T-helper 2 cell treated with Interferon-gamma antibody and Interleukin-4, amounts not matched to agents 5 μg/mL and 100 μg/mL, for 36 hours (primary cell): Measurements from ENCODE around the gene LMOD1.

ENCODE experiments used
- DNase-seq: peaks from one replicate; pipeline ENCODE4 v3.0.0; 2021; ENCODE audit warnings: low spot score
- H3K27ac Mint-ChIP-seq: one replicate; pipeline ENCODE4 v1.8.0; 2021; ENCODE audit warnings: mild to moderate bottlenecking, mixed read lengths
- H3K27me3 Mint-ChIP-seq: one replicate; pipeline ENCODE4 v1.8.0; 2021; ENCODE audit warnings: low read depth, mixed read lengths
- H3K36me3 Mint-ChIP-seq: one replicate; pipeline ENCODE4 v1.8.0; 2021; ENCODE audit warnings: low read depth, mixed read lengths
- H3K4me1 Mint-ChIP-seq: one replicate; pipeline ENCODE4 v1.8.0; 2021; ENCODE audit warnings: low read depth, mixed read lengths
- H3K4me3 Mint-ChIP-seq: one replicate; pipeline ENCODE4 v1.8.0; 2022; ENCODE audit warnings: mild to moderate bottlenecking, moderate library complexity, mixed read lengths
- H3K9me3 Mint-ChIP-seq: one replicate; pipeline ENCODE4 v1.8.0; 2021; ENCODE audit warnings: mixed read lengths

The LMOD1 gene

DNA sequence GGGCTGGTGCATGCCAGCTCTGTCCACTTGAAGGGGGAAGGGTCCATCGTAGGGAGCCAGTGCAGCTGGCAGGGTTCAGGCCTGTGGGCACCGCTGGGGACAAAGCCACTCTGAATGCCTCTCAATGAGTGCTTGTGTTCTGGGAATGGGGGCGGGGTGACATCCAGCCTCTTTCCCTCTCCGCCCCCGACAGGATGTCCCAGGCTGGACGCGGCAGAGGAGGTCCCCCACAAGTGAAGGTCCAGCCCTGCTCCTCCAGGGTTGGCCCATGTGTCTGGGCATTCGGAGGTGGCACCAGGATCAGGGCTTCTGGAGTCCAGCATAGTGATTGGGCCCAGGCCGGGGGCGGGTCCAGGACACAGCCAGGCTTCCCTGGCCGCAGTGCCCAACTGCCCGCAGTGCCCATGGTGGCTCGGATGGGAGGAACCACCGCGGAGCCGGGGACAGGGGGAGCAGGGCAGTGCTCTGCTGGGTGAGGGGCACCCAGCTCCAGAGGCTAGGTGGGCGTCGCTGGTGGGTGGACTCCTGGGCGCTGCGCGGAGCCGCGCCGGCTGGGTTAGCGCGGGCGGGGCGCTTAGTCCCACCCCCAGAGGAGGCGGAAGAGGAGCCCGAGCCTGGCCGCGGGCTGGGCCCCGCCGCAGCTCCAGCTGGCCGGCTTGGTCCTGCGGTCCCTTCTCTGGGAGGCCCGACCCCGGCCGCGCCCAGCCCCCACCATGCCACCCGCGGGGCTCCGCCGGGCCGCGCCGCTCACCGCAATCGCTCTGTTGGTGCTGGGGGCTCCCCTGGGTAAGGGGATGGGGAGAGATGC lies 57.9 kb downstream of the LMOD1 start, which contains the start of gene SHISA4:
Gene SHISA4 (plus strand): TSS at position 617 of the 808 bp plus-strand sequence. CDS start 97 bp downstream, at position 714.
- H3K36me3 Mint-ChIP-seq, result peaks cover 1% of the 10 kb centered on the region
- H3K9me3 Mint-ChIP-seq, result no peaks in the 10 kb centered on the region
- peaks cover 49% of the 10 kb centered on the region for H3K27me3 Mint-ChIP-seq
- no peak within 1 kb of the TSS for H3K27ac Mint-ChIP-seq
- no peak for DNase-seq
- peak within 1 kb of the TSS; percentile 49 for H3K4me3 Mint-ChIP-seq
- H3K4me1 Mint-ChIP-seq, result peaks cover 1% of the 10 kb centered on the region

DNA sequence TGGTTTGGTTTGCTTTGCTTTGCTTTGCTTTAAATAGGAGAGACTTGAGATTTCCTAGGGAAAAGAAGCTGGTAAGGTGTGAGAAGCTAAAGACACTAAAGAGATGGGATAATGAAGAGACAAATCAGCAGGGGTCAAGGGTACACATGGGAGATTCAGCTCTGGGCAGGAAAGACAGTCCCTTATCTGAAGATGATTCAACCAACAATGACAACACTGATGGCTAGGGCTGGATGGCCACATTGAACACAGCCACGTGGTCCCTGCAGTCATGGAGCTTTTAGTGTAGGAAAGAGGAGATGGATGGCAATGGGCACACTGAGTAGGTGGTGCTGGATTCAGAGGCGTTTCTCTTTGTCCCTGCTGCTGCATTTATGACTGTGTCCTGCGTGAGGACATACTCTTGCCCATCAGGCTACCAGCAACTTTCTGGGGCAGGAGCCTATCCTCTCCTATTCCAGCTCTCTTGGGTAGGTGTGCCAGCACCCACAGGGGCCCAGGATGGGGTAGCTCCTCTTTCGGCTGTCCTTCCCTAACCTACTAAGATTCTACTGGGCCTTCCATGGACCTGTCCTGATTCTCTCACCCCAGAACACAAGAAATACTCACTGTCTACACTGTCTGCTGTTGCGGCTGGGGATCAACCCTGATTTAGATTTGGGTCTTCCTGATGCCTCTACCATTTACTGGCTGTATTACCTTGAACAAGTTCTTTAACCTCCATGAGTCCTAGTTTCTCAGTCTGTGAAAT lies 59.1 kb downstream of the LMOD1 start:
- H3K4me3 Mint-ChIP-seq, result no peak overlapping the region
- no peak overlapping the region for H3K27ac Mint-ChIP-seq
- no peak for DNase-seq
- peaks cover 45% of the 10 kb centered on the region for H3K27me3 Mint-ChIP-seq
- H3K36me3 Mint-ChIP-seq, result peaks cover 1% of the 10 kb centered on the region
- H3K9me3 Mint-ChIP-seq, result no peaks in the 10 kb centered on the region
- peaks cover 3% of the 10 kb centered on the region for H3K4me1 Mint-ChIP-seq

DNA sequence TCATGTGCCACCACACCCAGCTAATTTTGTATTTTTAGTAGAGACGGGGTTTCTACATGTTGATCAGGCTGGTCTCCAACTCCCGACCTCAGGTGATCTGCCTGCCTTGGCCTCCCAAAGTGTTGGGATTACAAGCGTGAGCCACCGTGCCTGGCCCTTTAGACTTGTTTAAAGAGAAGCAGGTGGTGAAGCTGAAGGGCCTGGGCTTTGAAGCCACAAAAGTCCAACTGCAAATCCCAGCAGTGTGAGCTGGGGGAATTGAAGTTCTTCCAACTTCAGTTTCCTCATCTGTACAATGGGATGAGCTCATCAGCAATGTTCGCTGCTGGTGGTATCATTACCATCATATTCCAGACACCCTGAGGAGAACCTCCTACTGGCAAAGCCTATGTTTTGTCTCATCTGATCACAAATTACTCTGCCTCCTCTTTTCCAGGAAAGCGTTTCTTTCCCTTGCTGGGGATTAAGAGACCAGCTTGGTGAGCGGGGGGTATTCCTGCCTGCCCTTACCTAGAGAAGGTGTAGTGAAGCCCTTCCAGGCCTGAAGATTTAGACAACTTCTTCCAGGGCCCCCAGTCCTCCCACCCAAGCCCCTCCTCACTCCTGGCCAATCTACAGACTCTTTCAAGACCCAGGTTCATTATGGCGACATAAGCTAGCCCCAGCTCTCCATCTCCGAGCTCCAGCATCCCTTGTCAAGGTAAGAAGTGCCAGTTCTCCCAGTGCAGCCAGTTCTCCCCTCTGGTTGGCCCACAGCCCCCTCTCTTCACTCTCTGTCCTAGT lies 60.1 kb downstream of the LMOD1 start:
- Mint-ChIP-seq H3K36me3 (peaks cover 1% of the 10 kb centered on the region), H3K27ac (no peak overlapping the region), H3K4me1 (peaks cover 5% of the 10 kb centered on the region), H3K4me3 (no peak overlapping the region), H3K27me3 (peaks cover 40% of the 10 kb centered on the region), H3K9me3 (no peaks in the 10 kb centered on the region)
- no peak for DNase-seq

DNA sequence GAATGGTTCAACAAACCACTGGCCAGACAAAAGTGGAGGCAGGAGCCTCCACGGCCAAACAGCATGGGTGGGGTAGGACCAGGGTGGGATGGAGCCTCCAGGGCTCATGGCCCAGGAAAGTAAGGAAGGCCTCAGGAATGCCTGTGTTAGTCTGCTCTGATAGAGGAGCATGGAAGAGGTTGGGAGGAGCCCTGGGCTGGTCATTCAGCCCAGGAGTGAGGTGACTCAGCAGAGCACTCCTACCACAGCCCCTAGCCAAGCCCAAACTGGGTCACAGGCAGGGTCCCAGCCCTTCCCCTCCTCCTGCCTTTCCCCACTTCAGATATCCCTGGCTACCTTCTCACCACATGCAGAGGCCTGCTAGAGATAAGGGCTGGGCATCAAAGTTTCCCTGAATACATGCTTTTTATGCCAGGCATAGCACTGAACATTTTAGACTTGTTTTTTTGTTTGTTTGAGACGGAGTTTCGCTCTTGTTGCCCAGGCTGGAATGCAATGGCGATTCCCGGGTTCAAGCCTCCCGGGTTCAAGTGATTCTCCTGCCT lies 60.7 kb downstream of the LMOD1 start:
- DNase-seq, result no peak
- no peak overlapping the region for H3K4me3 Mint-ChIP-seq
- peaks cover 5% of the 10 kb centered on the region for H3K4me1 Mint-ChIP-seq
- H3K36me3 Mint-ChIP-seq, result peaks cover 1% of the 10 kb centered on the region
- H3K9me3 Mint-ChIP-seq, result no peaks in the 10 kb centered on the region
- H3K27me3 Mint-ChIP-seq, result peaks cover 36% of the 10 kb centered on the region
- no peak overlapping the region for H3K27ac Mint-ChIP-seq

DNA sequence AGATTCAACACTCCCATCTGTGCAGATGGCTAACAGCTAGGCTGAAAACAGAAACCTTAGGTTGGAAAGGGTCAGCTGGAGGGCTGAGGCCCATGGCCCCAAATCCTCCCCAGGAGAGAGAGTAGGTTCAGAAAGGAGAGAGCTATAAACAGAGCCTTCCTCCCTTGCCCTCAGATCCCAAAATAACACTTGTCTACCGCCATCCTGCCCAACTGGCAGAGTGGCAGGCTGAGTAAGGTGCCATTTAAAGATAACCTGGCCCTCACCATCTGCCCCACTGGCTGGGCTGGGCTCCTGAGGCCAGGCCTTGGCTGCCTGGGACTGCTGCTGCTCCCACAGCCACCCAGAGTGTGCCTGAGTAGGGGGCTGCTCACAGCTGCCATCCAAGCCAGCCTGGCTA lies 61.9 kb downstream of the LMOD1 start:
- peaks cover under 1% of the 10 kb centered on the region for H3K36me3 Mint-ChIP-seq
- H3K4me3 Mint-ChIP-seq, result no peak overlapping the region
- H3K4me1 Mint-ChIP-seq, result peaks cover 5% of the 10 kb centered on the region
- peaks cover 26% of the 10 kb centered on the region for H3K27me3 Mint-ChIP-seq
- no peak overlapping the region for H3K27ac Mint-ChIP-seq
- no peak for DNase-seq
- no peaks in the 10 kb centered on the region for H3K9me3 Mint-ChIP-seq

DNA sequence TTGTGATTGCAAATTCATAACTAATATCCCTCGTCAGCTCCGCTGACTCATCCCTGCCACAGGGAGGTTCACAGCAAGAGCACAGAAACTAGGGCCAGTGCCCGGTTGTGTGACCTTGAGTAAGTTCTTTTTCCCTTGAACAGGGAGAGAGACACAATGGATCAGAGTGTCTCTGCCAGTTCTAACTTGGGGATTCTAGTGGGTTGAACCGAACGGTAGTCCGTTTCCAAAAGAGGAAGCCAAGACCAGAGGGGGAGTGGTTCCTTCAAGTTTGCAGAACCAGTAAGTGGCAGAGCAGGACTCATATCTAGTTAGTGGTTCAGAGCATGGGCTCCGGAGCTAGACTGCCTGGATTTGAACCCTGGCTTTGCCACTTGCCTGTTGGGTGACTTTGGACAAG lies 62.6 kb downstream of the LMOD1 start:
- peaks cover 3% of the 10 kb centered on the region for H3K36me3 Mint-ChIP-seq
- no peak overlapping the region for H3K27ac Mint-ChIP-seq
- H3K27me3 Mint-ChIP-seq, result peaks cover 23% of the 10 kb centered on the region
- no peaks in the 10 kb centered on the region for H3K9me3 Mint-ChIP-seq
- peaks cover 5% of the 10 kb centered on the region for H3K4me1 Mint-ChIP-seq
- no peak for DNase-seq
- no peak overlapping the region for H3K4me3 Mint-ChIP-seq

DNA sequence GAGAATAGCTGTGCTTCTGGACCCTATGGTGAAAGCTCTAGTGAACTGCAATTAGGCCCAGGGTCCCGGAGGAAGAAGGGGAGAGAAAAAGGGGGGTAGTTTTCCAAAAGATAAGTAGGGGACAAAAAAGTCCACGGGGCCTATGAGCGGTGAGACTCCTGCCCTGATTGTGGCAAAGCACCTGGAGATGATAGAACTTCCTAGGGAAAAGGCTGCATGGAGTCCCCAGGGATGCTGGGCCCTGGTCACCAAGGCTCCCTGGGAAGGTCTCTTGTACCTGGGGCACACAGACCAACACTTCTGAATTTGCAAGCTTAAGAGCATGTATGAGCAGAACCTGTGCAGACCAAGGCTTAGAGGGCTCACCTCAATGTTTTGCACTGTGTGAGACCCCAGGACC lies 63.1 kb downstream of the LMOD1 start:
- no peak overlapping the region for H3K27ac Mint-ChIP-seq
- no peaks in the 10 kb centered on the region for H3K9me3 Mint-ChIP-seq
- H3K4me3 Mint-ChIP-seq, result no peak overlapping the region
- H3K36me3 Mint-ChIP-seq, result peaks cover 3% of the 10 kb centered on the region
- DNase-seq, result no peak
- H3K4me1 Mint-ChIP-seq, result peaks cover 5% of the 10 kb centered on the region
- H3K27me3 Mint-ChIP-seq, result peaks cover 21% of the 10 kb centered on the region

DNA sequence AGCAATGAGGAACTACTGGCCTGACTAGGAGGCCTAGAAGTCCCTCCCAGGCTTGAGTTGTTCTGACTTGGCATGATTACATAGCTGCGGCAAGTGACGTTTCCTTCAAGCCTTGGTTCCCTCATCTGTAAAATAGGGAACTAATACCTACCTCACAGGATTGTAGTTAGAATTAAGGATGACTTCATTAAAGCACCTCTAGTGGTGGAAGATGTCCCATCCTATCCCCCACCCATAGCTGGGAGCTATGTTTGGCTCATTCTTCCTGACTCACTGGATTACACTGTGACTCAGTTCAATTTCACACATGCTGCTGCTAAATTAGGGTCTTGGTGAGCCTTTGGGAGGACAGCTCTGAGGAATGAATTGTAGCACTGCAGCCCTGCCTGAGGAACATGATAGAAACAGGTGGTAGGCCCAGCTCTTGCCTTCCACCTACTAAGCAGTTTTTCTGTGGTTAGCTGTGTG lies 63.6 kb downstream of the LMOD1 start:
- H3K4me3 Mint-ChIP-seq, result no peak overlapping the region
- peaks cover 6% of the 10 kb centered on the region for H3K36me3 Mint-ChIP-seq
- no peaks in the 10 kb centered on the region for H3K9me3 Mint-ChIP-seq
- no peak for DNase-seq
- H3K4me1 Mint-ChIP-seq, result peaks cover 5% of the 10 kb centered on the region
- peaks cover 15% of the 10 kb centered on the region for H3K27me3 Mint-ChIP-seq
- no peak overlapping the region for H3K27ac Mint-ChIP-seq

DNA sequence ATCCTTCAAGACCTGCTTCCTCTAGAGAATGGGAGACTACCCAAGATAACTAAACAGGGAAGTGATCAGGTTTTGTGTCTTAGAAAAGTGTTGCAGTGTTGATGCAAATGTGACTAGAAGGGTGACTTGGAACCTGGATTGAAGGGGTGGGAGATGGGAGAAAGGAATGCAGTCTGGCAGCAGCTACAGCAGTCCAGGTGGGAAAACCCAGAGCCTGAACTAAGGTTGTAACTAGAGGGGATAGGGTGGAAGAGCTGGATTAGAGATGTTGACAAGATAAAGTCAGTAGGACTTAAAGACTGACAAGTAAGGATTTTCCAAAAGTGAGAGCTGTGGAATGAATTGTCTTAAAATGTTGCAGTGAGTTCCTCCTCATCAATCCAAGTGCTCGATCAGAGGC lies 64.7 kb downstream of the LMOD1 start:
- H3K27me3 Mint-ChIP-seq, result peaks cover 6% of the 10 kb centered on the region
- H3K4me3 Mint-ChIP-seq, result no peak overlapping the region
- H3K4me1 Mint-ChIP-seq, result peaks cover 5% of the 10 kb centered on the region

DNA sequence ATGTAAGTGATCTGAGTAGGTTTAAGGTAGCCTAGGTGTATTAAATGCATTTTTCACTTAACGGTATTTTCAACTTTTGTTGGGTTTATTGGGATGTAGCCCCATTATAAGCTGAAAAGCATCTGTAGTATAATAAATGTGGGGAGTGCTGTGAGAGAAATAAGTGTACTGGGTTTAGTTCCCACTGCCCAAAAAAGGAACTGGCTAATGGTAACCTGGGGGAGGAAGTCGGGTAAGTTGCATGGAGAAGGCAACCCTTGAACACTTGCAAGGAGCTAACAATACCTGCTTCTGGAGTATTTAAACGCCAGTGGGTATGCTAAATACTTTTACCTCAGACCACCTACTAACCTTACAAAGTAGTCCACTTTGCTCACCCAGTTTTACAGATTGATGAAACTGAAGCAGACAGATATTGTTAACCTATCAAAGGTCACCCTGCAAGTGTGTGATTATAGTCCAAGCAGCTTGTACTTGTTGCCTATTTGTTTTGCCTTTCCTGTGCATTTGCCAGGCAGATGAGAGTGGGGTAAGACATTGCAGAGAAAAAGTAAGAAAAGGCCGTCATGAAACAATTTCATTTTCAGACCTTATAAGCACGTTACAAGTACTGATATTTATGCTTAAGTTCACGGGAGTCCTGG lies 65.3 kb downstream of the LMOD1 start:
- H3K9me3 Mint-ChIP-seq, result no peaks in the 10 kb centered on the region
- peaks cover 5% of the 10 kb centered on the region for H3K27me3 Mint-ChIP-seq
- DNase-seq, result no peak
- peaks cover 5% of the 10 kb centered on the region for H3K4me1 Mint-ChIP-seq
- no peak overlapping the region for H3K27ac Mint-ChIP-seq
- H3K4me3 Mint-ChIP-seq, result no peak overlapping the region
- H3K36me3 Mint-ChIP-seq, result peaks cover 15% of the 10 kb centered on the region

More for the DNA sequence above, 64.7 kb downstream of the LMOD1 start:
- Mint-ChIP-seq H3K27ac (no peak overlapping the region), H3K36me3 (peaks cover 11% of the 10 kb centered on the region), H3K9me3 (no peaks in the 10 kb centered on the region)
- no peak for DNase-seq

DNA sequence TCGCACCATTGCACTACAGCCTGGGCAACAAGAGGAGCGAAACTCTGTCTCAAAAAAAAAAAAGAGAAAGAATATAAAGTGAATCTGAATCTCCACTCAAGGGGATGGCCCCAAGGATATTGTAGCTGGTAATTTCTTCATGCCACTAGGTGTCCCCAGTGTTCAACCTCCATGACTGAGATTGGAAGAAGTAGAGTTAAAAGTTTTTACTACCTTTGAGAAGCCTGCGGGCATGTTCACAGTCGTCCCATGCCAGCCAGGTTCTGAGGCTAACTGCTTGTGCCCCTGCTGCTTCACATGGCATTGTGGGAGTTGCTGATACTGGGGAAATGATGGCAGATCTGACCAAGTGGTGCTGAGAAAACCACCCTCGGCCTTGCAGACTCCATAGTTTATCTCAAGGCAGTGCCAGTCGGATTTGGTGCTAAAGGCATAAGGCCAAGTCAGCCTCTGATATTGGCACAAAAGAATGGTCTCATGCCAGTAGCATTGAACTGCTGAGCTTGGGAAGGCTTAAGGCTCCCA lies 68.4 kb downstream of the LMOD1 start:
- Mint-ChIP-seq H3K27me3 (no peaks in the 10 kb centered on the region), H3K9me3 (no peaks in the 10 kb centered on the region), H3K4me3 (no peak overlapping the region), H3K36me3 (peaks cover 31% of the 10 kb centered on the region), H3K4me1 (peaks cover 2% of the 10 kb centered on the region), H3K27ac (no peak overlapping the region)
- no peak for DNase-seq

DNA sequence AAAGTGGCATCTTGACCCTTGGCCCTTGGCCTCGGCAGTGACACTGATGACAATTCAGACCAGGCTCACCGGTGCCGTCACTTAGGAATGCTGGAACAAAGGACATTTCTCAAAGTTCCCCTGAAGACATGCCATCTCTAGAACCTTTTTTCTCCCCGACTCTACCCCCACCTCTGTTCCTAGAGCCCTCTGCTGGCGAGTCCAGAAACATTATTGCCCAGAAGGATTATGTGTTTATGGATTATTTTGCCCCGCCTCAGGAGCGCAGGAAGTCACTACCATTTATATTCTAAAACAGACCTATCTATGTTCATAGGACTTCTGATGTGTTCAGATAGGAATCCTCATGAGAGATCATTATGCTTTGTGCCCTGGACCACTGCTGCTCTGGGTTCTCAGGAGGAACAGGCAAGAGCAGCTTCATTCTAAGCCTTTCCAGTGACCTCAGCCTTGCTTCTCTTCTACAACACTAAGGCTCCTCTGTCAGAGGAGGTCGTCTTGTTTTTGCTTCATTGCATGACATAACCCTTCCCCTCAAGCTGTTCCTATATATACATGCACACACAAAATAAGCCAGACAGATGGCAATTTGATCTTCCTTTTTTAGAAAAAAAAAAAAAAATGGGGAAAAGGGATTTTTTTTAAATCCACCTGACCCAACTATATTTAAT lies 70.1 kb downstream of the LMOD1 start:
- Mint-ChIP-seq H3K36me3 (peaks cover 45% of the 10 kb centered on the region), H3K9me3 (no peaks in the 10 kb centered on the region), H3K4me1 (no peaks in the 10 kb centered on the region), H3K27ac (no peak overlapping the region), H3K4me3 (no peak overlapping the region), H3K27me3 (no peaks in the 10 kb centered on the region)
- no peak for DNase-seq

DNA sequence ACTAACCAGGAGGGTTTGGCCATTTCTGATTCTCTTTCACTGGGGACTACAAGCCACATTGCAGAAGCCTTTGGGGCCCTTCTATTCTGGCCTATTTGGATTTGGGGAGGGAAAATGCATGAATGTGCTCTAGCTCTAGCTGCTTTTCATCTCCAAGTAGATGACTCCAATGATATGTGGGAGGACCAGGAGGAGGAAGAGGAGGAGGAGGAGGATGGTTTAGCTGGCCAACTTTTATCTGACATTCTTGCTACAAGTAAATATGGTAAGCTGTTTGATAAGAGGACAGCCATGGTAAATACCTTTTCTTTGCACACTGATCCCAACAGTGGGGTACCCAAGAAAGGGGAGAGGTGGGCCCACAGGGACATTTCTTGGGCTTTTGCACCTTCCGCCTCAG lies 71.7 kb downstream of the LMOD1 start:
- H3K27ac Mint-ChIP-seq, result no peak overlapping the region

More for the DNA sequence above, 71.7 kb downstream of the LMOD1 start:
- DNase-seq, result no peak
- H3K9me3 Mint-ChIP-seq, result no peaks in the 10 kb centered on the region
- no peak overlapping the region for H3K4me3 Mint-ChIP-seq
- no peaks in the 10 kb centered on the region for H3K4me1 Mint-ChIP-seq
- peaks cover 59% of the 10 kb centered on the region for H3K36me3 Mint-ChIP-seq
- no peaks in the 10 kb centered on the region for H3K27me3 Mint-ChIP-seq
